PC-3 (cell line): ENCODE data around the gene HEXIM1.

Experiments
- EZH2 ChIP-seq: fragments of 300-600 bp; sonication (generic); IDR thresholded peaks from one replicate; pipeline ENCODE4 v1.6.1; 2017; ENCODE audit warnings: antibody characterized with exemption, mild to moderate bottlenecking, low read length; ENCODE audit not compliant: unreplicated experiment
- TF ChIP-seq, protein P1 (sequence below): fragments of 300-600 bp; sonication (generic); conservative IDR thresholded peaks from 2 replicates; pipeline ENCODE4 v1.5.1; 2017; ENCODE audit warnings: antibody characterized with exemption, low read depth, mild to moderate bottlenecking, low read length

- TF ChIP-seq, protein P1, sequence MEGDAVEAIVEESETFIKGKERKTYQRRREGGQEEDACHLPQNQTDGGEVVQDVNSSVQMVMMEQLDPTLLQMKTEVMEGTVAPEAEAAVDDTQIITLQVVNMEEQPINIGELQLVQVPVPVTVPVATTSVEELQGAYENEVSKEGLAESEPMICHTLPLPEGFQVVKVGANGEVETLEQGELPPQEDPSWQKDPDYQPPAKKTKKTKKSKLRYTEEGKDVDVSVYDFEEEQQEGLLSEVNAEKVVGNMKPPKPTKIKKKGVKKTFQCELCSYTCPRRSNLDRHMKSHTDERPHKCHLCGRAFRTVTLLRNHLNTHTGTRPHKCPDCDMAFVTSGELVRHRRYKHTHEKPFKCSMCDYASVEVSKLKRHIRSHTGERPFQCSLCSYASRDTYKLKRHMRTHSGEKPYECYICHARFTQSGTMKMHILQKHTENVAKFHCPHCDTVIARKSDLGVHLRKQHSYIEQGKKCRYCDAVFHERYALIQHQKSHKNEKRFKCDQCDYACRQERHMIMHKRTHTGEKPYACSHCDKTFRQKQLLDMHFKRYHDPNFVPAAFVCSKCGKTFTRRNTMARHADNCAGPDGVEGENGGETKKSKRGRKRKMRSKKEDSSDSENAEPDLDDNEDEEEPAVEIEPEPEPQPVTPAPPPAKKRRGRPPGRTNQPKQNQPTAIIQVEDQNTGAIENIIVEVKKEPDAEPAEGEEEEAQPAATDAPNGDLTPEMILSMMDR, result no peak
- no peak for TF ChIP-seq EZH2
Observed at GRCh38 chr17:45177563-45177962, 29.3 kb downstream of the HEXIM1 start.
